CD4-positive, alpha-beta T cell treated with Interleukin-4 for 4 hours (primary cell): Measurements from ENCODE around the gene NECTIN1.

Experiments used
- DNase-seq: peaks from one replicate; pipeline ENCODE4 v3.0.0-alpha.2; 2020

NECTIN1 gene

DNA sequence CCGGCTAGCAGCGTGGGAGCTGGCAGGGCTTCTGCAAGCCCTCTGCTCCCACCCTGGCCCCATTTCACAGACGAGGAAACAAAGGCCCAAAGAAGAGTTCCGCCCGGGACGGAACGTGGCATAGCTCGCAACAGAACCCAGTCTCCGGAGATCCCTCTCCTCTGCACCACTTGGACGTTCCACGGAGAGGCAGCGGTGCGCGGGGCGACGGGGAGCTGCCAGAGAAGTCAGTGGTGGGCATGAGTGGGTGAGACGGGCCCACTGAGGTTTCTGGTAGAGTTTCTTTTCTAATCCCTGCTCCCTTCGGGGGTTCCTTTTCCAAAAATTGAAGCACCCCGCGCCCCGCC, 554 bp upstream of the NECTIN1 start:
- DNase-seq = no peak

DNA sequence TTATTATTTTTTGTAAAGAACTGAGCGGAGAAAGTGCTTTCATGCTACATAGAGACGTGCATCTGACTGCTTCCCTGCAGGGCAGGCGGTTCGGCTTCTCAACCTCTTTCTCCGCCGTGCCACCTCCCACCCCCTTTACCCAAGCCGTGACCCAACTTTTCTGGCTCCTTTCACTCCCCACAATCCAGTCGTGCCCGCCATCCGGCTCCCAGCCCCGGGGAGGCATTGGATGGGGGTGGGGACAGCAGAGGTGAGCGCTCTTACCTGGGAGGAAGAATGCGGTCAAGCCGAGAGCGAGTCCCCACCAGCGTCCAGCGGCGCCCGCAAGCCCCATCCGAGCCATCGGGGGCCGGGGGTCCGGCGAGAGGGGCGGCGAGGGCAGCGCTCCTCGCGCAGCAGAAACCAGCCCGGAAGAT, 781 bp downstream of the NECTIN1 start:
- DNase-seq = no peak

DNA sequence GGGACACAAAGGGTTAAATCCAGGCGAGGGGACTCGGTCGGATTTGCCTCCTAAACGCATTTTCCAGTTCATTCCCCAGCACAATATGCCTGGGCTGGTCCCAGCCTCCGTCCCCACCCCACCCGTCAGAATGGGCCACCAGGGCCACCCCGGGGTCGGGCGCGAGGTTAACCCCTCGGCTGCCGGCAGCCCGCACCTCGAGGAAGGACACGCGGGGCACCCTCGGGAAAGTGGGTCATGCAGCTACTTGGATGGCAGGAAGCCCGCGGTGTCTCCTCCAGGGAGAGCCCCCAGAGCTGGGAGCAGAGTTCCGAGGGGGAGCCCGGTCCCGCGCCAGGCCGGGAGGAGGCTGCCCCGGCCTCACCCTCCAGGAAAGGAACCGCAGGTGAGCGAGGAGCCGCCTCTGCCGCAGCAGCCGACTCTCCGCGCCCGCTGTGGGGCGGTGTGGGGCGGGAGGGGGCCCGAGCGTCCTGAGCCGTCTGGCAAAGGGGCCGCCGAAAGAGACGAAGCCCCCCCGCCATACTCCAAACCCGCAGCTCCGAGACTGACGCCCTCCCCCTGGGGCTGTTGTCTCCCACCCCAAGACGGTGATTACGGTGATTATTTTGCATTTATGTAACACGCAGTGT, 1.4 kb downstream of the NECTIN1 start:
- no peak for DNase-seq

DNA sequence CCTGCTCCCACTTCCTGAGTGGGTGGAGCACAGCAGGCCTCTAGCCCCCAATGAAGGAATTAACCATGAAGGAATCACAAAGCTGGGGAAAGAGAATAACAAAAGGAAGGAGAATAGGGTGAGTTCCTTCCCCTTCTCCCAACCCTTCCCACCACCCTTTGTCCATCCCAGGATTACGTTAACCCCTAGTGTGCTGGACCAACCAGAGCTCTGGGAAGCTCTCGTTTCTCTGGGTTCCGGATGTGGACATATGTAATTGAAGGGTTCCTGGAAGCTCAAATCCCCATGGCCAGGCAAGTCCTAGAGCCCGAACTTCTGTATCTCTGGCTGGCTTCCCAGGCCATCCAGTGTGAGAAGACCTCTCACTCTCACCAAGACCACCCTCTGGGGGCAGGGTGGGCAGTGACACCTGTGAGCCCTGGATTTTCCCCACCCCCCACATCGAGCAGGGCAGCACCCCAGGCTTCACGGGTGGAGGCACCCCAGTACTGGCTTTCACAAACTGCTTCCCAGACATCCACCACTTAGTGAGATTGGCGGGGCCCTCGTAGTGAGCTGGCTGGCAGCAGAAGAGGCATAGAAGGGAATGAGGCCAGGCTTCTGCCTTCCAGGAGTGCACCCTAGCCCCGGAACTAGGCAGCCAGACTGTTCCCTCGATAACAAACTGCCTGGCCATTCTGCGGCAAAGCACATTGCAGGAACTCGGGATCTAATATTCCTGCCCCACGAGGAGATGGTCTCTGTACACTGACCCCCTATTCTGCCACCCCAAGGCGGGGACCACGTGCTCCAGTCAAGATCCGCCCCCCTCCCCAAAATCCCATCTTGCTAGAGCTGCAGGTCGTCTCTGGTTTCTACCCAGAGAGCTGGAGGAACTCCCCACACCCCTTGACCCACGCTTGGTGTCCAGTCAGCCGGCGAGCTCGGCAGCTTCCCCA, 2.1 kb downstream of the NECTIN1 start:
- DNase-seq = no peak

DNA sequence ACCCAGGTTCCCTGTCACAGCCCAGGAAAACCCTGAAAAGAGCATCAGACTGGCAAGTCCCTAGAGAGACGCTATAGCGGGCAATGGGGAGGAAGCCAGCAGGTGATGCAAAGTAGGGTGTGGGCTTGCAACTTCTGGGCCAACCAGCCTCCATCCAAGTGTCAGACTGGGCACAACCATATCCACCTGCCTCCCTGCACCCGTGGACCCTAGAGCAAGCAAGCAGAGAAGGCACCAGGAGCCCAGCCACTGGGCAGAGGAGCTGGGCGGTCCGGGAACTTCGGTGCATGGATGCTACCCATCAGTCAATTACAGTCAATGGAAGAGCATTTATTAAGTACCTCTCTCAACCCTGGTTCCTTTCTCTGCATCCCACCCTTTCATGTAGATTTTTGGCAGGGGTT, 2.8 kb downstream of the NECTIN1 start:
- DNase-seq = no peak

DNA sequence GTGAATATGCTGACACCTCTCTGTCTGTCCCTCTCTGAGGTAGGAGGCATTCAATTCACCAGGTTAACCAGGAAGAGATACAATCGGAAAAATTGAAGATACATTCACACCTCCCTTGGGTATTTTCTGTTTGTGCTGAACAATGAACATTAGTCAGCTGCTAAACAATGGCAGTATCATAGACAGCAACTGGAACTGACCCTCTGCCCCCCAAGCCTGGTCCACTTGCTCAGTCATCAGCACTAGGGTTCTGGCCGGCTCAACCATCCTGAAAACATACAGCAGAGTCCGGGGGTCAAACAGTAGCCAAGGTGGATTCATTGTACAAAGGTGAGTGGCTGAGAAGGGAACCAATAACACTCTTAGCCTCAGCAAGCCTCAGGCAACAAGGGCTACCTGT, 4.0 kb downstream of the NECTIN1 start:
- DNase-seq = no peak

DNA sequence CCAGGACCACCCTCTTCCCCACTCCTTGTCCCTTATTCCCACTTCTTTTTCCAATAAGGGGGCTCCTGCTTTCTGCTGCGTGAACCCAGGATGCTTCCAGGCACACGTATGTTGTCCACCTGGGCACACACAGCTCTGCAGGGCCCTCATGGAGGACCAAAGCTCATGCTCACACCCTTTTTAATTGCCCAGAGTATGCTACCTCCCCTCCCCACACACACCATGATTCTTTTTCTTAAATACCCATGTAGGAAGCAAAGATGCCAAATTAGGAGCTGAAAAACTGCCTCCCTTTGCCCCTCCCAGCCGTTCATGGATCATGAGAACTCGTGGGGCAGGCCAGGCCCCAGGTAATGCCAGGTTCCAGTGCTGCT, 5.1 kb downstream of the NECTIN1 start:
- no peak for DNase-seq

DNA sequence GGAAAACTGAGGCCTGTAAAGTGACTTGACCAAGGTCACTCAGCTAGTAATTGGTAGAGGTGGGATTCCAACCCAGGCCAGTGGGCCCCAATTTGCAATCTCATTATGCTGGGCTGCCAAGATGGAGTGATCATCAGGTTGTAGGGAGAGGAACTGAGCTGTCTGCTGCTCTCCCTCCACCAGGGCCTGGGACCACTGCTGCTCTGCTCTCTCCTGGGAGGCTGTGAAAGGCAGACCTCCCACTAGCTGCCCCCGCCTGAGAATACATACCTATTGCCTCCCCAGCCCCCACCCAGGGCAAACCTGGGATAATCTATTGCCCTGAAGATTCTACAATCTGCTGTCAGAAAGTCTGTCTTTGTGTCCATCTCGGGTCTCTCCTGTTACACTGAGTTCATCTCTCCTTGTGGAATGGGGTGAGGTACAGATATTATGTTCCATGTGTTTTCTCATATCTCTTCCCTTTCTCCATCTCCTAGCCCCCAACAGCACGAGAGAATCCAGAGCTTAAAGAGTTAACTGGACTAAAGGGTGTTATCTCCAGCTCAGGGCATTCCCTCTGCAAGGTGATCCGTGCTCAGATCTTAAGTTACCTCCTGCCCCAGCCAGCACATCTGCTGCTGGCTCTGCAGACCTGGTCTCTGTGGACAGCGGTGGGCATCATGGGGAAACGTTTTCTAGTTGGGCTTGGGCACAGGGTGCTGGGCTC, 5.6 kb downstream of the NECTIN1 start:
- DNase-seq = no peak

DNA sequence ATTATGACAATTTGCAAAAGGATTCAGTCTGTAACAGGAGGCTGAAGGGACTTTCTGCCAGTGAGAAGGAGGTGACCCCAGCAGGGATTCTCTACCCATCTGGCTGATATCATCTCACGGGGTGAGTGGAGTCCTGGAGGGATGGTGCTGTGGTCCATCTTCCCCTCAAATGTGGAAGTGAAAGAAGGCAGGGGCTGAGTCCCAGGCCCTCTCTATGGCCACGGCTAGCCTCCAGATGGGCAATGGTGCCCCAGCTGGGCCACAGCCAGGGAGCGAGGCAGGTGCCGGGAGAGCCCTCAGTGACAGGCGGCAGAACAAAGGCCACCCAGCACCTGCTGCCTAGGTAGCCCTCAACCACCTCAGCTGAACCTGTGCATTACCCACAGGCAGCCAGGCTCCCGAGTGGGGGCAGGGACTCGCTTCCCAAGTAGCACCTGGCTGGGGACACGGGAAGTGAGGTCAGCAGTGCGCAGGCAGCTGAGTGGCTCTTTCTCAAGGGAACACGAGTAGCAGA, 6.7 kb downstream of the NECTIN1 start:
- DNase-seq = no peak

DNA sequence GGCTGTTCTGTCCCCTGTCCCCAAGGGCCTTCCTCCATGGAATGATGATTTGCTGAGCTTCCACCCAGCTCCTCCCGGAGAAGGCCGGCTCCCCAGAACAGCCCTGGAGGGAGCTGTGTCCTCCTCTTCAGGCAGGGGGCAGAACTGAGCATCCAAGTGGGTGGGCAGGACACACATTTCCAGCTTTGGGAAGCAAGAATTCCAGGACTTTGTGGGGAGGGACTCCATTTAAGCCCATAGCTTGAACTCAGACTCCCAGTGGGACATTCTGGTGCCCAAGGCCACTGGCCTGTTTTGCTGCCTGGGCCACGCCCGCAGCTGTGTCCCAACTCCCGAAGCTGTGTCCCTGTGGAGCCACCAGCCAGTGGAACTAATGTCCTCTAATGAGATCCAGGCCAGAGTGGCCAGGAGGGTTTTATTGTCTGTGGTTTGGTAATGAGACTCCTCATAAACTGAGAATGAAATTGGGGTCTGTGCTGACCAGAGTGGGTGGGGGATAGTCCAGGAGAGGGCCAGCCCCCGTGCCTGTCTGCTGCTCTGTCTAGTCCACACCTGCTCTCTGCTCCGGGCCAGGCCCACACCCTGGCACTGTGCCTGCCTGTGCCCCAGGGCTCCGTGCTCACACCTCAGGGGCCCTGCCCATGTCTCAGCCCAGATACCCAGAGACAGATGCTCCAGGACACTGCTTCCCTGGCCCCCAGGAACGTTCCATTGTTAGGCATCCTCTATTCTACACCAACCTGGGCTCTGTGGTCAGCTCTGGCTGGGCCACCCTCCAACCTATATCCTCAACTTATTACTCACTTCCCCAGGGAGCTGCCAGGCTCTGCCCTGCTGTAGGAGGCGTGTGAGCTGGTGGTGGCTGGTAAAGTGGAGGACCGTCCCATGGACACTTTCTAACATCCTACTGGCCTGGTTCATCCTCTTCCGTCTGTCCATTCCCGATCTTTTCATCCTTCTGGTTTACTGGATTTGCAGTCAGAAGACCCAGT, 7.6 kb downstream of the NECTIN1 start:
- DNase-seq = no peak

DNA sequence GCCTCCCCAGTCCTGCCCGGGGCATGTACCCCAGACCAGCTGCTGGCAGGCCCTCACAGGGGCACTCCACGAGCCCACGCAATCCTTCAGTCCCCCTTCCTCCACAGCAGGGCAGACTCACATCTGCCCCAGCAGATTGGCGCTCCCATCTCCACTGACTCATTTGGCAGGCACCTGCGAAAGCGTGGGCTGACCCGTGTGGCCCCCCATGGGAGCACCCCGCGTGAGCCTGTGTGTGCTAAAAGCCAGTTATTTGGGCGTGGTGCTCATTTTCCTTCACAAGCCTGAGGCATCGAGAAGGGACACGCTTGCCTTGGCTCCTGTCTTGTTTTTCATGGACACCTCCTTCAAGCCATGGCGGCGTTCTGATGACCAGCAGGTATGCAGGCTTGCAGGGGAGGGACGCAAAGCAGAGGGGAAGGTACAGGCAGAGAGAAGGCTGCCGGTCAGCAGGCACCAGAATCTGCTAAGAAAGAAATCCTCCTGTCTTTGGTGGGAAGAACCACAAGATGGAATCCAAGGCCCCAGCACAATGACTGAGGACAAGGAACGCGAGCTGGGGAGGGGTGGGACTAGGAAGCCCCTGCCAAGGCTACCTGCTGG, 8.6 kb downstream of the NECTIN1 start:
- DNase-seq = no peak

DNA sequence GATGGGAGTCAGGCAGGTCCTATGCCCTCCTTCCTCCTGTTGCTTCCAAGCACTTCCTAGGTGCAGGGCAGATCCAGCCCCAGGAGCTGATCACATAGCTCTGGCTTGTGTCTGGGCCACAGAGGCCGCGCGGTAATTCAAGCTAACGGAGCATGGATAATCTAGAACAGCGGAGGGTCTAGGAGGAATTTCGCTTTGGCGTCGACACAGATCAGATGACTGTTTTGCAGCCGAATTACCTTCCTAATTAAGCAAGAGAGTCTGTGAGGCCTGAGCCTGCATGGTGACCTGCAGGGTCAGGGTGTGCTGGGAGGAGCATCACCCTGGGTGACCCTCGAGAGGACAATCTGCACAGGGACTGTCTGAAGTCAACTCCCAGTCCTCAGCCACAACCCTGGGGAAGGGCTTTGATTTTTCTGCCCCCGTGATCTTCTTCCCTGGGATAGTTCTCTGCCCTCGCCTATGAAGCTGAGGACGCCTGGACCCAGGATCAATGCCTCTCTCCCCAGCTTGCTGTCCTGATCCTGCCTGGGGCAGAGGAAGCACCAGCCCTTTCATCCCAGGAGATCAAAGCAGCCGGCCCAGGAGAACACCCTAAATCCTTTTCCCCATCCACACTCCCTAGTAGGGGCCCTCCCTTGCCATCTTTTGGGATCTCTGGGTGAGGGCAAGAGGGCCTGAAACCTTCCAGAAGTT, 11.0 kb downstream of the NECTIN1 start:
- no peak for DNase-seq

DNA sequence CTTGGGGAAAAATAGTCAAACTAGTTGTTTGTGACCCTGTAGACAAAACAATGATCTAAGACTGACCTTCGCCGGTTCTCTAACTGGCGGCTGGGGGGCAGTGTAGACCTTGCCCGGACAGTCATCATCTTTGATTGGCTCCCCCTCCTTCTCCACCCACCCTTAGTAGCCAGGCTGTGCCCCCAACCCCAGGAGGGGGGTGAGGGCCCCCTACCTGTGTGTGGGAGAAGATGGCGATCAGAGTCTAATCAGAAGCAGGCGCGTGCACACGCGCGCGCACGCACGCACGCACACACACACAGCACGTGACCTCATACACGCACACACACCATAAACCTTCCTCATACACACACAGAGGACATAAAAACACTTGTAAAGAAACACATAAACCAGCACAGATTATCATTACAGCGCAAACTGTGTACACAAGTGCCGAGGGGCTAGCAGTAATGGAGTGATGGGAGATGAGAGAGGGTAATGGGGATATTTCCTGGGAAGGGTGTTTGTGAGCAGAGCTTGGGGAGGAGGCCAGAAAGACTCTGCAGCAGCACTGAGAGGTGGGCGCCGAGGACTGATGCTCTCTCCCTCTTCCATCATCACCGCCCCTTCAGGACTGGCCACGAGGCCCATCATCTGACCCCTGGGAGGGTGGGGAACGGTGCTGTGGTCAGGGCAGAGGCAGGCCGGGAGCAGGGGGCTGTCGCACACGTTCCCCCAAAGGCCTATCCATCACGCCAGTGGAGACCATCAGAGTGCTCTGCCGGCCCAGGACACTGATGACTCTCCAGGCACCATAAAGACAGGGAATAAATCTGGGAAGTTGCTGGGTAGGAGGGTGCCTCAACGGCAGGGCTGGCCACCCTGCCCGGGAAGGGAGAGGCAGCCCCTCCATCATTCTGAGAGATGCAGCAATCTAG, 12.2 kb downstream of the NECTIN1 start:
- DNase-seq = no peak

DNA sequence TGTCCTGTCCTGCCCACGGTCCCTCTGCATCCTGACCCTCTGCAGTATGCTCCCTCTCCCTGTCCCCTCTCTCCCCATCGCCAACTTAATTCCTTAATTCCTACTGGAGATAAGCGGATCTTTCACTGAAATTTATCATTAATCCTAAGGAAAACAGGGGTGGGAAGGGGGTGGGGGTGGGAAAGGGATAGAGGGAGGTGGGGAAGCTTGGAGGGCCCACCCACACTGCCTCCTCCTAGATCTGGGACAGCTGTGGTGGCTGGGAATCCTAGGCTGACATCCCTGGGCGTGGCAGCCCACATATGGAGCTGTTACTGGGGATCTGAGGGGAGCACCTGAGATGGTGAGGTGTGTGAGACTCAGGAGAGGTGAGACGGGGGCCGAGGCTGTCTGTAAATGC, 14.4 kb downstream of the NECTIN1 start:
- DNase-seq = no peak

DNA sequence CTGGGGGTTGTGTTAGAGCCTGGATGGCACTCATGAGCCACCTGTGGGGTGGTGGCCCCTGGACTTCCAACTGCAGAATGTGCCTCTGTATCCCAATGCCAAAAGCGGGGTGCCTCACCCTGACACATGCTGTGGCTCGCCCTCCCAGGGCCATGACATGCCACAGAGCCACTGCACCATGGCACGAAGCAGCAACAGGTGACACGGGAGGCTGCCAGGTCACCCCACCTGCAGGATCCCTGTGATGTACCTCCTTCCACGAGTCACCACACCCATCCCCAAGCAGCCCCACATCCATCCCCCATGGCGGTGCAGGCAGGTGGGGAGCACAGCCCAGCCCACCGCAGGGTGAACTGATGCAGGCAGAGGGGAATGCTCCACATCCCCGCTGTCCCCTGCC, 14.8 kb downstream of the NECTIN1 start:
- DNase-seq = no peak

DNA sequence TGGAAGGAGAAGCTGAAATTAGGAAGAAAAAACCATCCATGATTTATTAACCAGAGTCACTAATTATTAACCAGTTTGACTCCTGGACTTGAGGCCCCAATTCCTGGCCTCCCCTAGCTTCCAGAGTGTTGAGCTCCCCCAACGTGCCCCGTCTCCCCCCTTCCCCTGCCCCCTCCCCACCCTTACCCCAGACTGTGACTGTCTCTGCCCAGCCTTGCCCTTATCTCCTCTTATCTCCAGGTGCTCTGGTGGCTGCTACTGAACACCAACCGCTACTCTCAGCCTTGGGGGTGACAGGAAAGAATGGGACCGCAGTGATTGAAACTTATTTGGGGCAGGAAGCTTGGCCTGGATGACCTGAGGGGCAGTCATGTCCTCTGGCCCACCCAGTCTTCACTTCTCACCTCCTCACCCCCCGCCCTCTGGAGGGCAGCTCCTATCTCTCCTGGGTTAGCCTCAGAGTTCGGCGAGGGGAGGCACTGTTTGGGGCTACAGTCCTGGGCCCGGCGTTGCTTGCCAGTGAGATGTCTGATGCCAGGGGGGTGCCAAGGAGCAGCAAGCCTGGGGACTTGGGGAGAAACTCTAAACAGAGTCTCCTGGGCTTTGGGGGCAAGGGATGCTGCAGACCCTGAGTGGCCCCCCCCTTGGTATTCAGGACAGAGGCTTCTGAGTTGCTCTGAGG, 15.5 kb downstream of the NECTIN1 start:
- no peak for DNase-seq

DNA sequence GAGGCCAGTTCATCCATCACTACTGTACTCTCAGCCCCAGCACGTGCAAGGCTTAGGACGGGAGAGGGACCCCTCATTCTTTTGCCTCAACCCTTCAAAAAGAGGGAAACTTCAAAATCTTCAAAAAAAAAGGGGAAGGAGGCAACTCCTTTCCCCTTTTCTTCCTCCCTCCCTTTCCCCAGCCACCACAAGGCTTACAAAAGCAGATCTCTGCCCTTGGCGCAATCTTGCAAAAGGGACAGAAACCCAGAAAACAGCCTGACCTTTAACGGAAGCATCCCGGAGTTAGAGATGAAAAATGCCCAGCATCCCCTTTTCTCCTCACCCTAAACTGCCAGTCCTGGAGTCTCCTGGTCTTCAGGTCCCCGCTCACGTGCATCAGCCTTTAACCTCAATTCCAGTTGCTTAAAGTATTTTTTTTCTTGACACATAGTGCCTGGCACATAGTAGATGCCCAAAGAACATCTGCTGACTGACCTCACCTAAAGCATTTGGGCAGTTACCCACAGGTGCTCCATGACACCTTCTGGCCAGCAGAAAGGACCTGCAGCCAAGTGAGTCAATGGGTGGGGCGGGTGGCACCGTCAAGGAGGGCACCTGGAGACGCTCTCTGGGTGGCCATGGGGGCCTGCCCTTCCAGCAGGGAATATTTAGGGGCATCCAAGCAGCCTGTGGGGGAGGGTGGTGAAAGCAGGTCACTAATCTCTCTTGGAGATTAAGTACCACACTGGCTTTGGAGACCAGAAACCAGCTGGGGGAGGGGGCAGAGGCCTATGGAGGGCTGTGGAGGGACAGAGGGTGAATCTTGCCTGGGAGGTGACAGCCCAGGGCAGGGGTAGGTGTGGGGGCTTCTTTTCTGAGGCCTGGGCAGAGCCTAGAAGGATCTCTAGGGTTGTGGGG, 16.3 kb downstream of the NECTIN1 start:
- no peak for DNase-seq

DNA sequence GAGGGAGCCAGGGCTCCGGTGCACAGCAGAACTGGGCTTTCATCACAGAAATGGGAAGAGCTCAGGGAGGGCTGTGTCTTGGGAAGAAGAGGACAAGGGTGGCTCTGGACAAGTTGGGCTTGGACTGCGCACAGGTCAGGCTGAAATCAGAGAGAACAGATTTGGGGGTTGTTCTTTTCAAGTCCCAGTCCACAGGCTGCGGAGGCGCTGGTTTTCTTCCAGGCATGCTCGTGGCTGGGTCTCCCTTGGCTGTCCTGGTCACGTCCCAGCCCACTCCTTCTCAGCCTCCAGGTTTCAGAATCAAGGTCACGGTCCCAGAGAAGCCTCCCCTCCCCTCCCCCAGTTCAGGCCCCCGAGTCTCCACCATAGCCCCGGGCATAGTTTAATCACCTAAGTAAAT, 17.0 kb downstream of the NECTIN1 start:
- DNase-seq = no peak

DNA sequence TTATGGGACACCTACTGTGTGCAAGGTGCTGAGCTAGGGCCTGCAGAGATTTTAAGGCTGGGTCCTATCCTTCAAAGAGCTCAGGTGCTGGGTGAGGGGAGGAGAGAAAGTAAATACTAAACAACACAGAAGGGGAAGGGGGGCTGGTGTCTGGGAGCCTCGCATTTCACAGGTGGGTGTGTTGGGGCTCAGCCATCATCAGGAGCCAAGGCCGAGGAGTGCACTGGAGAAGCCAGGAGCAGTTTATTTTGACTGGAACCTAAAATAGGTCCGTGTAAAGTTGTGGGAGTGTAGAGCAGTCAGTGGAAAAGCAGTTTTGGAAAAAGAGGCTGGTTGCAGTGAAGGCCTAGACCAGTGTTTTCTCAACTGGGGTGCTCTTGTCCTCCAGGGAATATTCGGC, 17.5 kb downstream of the NECTIN1 start:
- DNase-seq = no peak
